Measurements from ENCODE around the gene JAZF1.

JAZF1 gene

DNA sequence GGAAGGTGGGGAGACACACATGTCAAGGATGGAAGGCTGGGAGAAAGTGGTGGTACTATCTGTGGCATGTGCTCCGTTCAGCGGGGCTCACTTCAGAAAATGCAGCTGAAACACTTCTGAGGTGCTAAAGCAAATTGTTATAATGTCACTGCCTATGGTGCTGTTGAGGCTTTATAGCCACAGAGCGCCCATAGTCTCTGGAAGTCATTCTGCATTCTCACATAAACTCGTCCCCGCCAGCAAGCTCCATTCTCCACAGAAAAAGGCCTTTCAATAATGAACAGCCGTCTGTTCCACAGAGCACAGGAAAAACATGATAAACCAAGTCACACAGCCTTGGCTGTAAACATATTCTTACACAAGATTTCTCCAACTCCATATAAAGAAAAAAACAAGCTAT, 308.7 kb downstream of the JAZF1 start:
- H3K79me2 ChIP-seq (ENCODE audit: control insufficient read depth, low read length): no peaks in the 10 kb centered on the region
- TF ChIP-seq, protein P1, sequence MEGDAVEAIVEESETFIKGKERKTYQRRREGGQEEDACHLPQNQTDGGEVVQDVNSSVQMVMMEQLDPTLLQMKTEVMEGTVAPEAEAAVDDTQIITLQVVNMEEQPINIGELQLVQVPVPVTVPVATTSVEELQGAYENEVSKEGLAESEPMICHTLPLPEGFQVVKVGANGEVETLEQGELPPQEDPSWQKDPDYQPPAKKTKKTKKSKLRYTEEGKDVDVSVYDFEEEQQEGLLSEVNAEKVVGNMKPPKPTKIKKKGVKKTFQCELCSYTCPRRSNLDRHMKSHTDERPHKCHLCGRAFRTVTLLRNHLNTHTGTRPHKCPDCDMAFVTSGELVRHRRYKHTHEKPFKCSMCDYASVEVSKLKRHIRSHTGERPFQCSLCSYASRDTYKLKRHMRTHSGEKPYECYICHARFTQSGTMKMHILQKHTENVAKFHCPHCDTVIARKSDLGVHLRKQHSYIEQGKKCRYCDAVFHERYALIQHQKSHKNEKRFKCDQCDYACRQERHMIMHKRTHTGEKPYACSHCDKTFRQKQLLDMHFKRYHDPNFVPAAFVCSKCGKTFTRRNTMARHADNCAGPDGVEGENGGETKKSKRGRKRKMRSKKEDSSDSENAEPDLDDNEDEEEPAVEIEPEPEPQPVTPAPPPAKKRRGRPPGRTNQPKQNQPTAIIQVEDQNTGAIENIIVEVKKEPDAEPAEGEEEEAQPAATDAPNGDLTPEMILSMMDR (IDR thresholded peaks at IDR 0.05; ENCODE audit: low read depth, low read length, poor library complexity, severe bottlenecking): no peak
- TF ChIP-seq EZH2phosphoT487 (IDR thresholded peaks at IDR 0.05; ENCODE audit: borderline replicate concordance, low read length): no peak
- H3K36me3 ChIP-seq (ENCODE audit: control insufficient read depth, low read length): no peaks in the 10 kb centered on the region
- no peak overlapping the region for H3K27ac ChIP-seq (ENCODE audit: low read depth, low read length)
- H3K27me3 ChIP-seq (ENCODE audit: control insufficient read depth, low read length): no peaks in the 10 kb centered on the region
- no peaks in the 10 kb centered on the region for H4K20me1 ChIP-seq (ENCODE audit: control insufficient read depth, insufficient read depth, low read depth, low read length)
- no peaks in the 10 kb centered on the region for H3F3A ChIP-seq (ENCODE audit: control insufficient read depth, insufficient read depth)
- no peaks in the 10 kb centered on the region for H3K9me2 ChIP-seq (replicated peaks; ENCODE audit: control insufficient read depth, low read length)
- no peak overlapping the region for H3K4me2 ChIP-seq (ENCODE audit: low read length)
- no peaks in the 10 kb centered on the region for H3K4me1 ChIP-seq (ENCODE audit: control insufficient read depth, low read length)
- no peaks in the 10 kb centered on the region for H3K9me3 ChIP-seq (ENCODE audit: control insufficient read depth, insufficient read depth, low read length)
- H3K4me3 ChIP-seq (ENCODE audit: low read length): no peak overlapping the region

DNA sequence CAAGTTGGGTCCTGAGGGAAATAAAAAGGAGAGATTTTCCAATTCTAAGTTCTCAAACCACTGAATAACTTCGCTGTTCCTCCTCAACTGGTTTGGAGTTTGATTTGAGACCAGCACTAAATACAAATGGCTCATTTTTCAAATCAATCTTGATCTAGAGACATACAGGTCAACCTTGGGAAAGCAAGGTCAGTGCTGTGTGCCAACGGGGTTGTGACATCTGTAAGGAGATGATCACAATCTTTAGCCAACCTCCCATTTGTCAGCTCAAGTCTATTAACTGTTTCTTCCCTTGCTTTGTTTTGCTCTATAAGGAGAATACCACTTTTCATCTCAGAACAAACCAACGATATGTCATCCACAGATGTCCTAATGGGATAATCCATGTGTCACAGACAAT, 309.5 kb downstream of the JAZF1 start:
- H3K27ac ChIP-seq (ENCODE audit: low read depth, low read length): no peak overlapping the region
- H3K36me3 ChIP-seq (ENCODE audit: control insufficient read depth, low read length): no peaks in the 10 kb centered on the region
- H3K9me2 ChIP-seq (replicated peaks; ENCODE audit: control insufficient read depth, low read length): no peaks in the 10 kb centered on the region
- no peak overlapping the region for H3K4me3 ChIP-seq (ENCODE audit: low read length)
- H3K79me2 ChIP-seq (ENCODE audit: control insufficient read depth, low read length): no peaks in the 10 kb centered on the region
- no peaks in the 10 kb centered on the region for H4K20me1 ChIP-seq (ENCODE audit: control insufficient read depth, insufficient read depth, low read depth, low read length)
- no peaks in the 10 kb centered on the region for H3K27me3 ChIP-seq (ENCODE audit: control insufficient read depth, low read length)
- no peak overlapping the region for H3K4me2 ChIP-seq (ENCODE audit: low read length)
- TF ChIP-seq EZH2phosphoT487 (IDR thresholded peaks at IDR 0.05; ENCODE audit: borderline replicate concordance, low read length): no peak
- TF ChIP-seq, protein P1 (IDR thresholded peaks at IDR 0.05; ENCODE audit: low read depth, low read length, poor library complexity, severe bottlenecking): no peak
- no peaks in the 10 kb centered on the region for H3K9me3 ChIP-seq (ENCODE audit: control insufficient read depth, insufficient read depth, low read length)
- no peaks in the 10 kb centered on the region for H3K4me1 ChIP-seq (ENCODE audit: control insufficient read depth, low read length)
- no peaks in the 10 kb centered on the region for H3F3A ChIP-seq (ENCODE audit: control insufficient read depth, insufficient read depth)

DNA sequence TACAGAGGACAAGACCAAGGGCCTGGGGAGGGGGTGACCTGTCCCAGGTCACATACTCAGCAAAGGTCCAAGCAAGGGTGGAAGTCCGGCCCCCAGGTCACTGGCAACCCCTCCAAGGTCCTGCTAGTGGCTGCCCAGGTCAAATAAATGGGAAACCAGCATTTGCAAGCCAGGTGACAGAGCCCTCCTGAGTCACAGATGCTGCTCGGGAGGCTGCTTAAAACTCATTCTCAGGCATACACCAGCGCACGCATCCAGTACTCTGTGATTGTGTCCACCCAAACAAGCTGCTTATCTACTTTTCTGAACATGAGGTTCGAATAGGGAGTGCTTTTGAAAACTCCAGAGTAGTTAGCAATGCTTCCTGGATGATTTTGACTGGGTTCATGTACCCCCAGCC, 310.0 kb downstream of the JAZF1 start:
- H3K79me2 ChIP-seq (ENCODE audit: control insufficient read depth, low read length): no peaks in the 10 kb centered on the region
- H3K9me3 ChIP-seq (ENCODE audit: control insufficient read depth, insufficient read depth, low read length): no peaks in the 10 kb centered on the region
- no peaks in the 10 kb centered on the region for H3K27me3 ChIP-seq (ENCODE audit: control insufficient read depth, low read length)
- no peaks in the 10 kb centered on the region for H3K36me3 ChIP-seq (ENCODE audit: control insufficient read depth, low read length)
- H3K4me2 ChIP-seq (ENCODE audit: low read length): no peak overlapping the region
- H3K9me2 ChIP-seq (replicated peaks; ENCODE audit: control insufficient read depth, low read length): no peaks in the 10 kb centered on the region
- no peak overlapping the region for H3K4me3 ChIP-seq (ENCODE audit: low read length)
- H3K4me1 ChIP-seq (ENCODE audit: control insufficient read depth, low read length): no peaks in the 10 kb centered on the region
- no peak for TF ChIP-seq EZH2phosphoT487 (IDR thresholded peaks at IDR 0.05; ENCODE audit: borderline replicate concordance, low read length)
- TF ChIP-seq, protein P1 (IDR thresholded peaks at IDR 0.05; ENCODE audit: low read depth, low read length, poor library complexity, severe bottlenecking): no peak
- no peak overlapping the region for H3K27ac ChIP-seq (ENCODE audit: low read depth, low read length)
- H4K20me1 ChIP-seq (ENCODE audit: control insufficient read depth, insufficient read depth, low read depth, low read length): no peaks in the 10 kb centered on the region
- no peaks in the 10 kb centered on the region for H3F3A ChIP-seq (ENCODE audit: control insufficient read depth, insufficient read depth)

DNA sequence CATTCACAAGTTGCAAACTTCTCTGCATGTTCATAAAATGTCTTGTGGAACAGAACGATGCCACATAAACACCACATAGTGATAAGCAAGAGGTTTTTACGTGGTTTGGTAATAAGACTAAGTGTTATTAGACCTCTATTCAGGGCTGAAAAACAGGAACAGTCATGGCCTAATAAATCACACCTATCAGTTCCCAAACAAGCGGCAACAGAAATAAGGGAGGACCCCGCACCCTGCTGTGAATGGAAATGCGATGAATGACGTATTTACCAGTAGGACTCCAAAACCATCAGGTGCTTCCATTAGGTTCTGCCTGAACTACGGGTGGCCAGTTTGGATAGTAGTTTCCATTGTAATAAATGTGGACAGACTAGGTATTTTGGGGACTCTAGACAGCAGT, 311.5 kb downstream of the JAZF1 start:
- H3K36me3 ChIP-seq (ENCODE audit: control insufficient read depth, low read length): no peaks in the 10 kb centered on the region
- H3K4me3 ChIP-seq (ENCODE audit: low read length): no peak overlapping the region
- no peak overlapping the region for H3K27ac ChIP-seq (ENCODE audit: low read depth, low read length)
- TF ChIP-seq, protein P1 (IDR thresholded peaks at IDR 0.05; ENCODE audit: low read depth, low read length, poor library complexity, severe bottlenecking): no peak
- no peak for TF ChIP-seq EZH2phosphoT487 (IDR thresholded peaks at IDR 0.05; ENCODE audit: borderline replicate concordance, low read length)
- no peak overlapping the region for H3K4me2 ChIP-seq (ENCODE audit: low read length)
- H3K9me3 ChIP-seq (ENCODE audit: control insufficient read depth, insufficient read depth, low read length): no peaks in the 10 kb centered on the region
- no peaks in the 10 kb centered on the region for H3K4me1 ChIP-seq (ENCODE audit: control insufficient read depth, low read length)
- no peaks in the 10 kb centered on the region for H4K20me1 ChIP-seq (ENCODE audit: control insufficient read depth, insufficient read depth, low read depth, low read length)
- H3F3A ChIP-seq (ENCODE audit: control insufficient read depth, insufficient read depth): no peaks in the 10 kb centered on the region
- H3K27me3 ChIP-seq (ENCODE audit: control insufficient read depth, low read length): no peaks in the 10 kb centered on the region
- H3K9me2 ChIP-seq (replicated peaks; ENCODE audit: control insufficient read depth, low read length): no peaks in the 10 kb centered on the region
- H3K79me2 ChIP-seq (ENCODE audit: control insufficient read depth, low read length): no peaks in the 10 kb centered on the region

All from DOHH2 (cell line).